GM08714 (cell line): ENCODE measurements around the gene ZNF337.
"Not testable (repeated sequence)": the region's sequence is repeated elsewhere in the genome, so short reads cannot be mapped to it uniquely, and the experiment has no call there.

Experiments
- H3K4me3 ChIP-seq: fragments of 200-500 bp; sonication (Bioruptor generic); 2 replicates; pipeline ENCODE4 v1.5.1; 2014; ENCODE audit warnings: mild to moderate bottlenecking, low read length, inconsistent platforms
- ZNF274 ChIP-seq: IDR thresholded peaks from 2 replicates; pipeline ENCODE4 v1.6.1; 2012; ENCODE audit warnings: mild to moderate bottlenecking, low read depth, low read length

ZNF337 gene

GRCh38 chr20:25676164-25676809, 20.4 kb downstream of the ZNF337 start:
- no peak for TF ChIP-seq ZNF274
- H3K4me3 ChIP-seq = no peak overlapping the region

GRCh38 chr20:25675161-25675560, 21.5 kb downstream of the ZNF337 start:
- no peak overlapping the region for H3K4me3 ChIP-seq
- no peak for TF ChIP-seq ZNF274

- no peak overlapping the region for H3K4me3 ChIP-seq
- TF ChIP-seq ZNF274 = no peak
Observed at GRCh38 chr20:25672659-25673235, 23.9 kb downstream of the ZNF337 start.

DNA sequence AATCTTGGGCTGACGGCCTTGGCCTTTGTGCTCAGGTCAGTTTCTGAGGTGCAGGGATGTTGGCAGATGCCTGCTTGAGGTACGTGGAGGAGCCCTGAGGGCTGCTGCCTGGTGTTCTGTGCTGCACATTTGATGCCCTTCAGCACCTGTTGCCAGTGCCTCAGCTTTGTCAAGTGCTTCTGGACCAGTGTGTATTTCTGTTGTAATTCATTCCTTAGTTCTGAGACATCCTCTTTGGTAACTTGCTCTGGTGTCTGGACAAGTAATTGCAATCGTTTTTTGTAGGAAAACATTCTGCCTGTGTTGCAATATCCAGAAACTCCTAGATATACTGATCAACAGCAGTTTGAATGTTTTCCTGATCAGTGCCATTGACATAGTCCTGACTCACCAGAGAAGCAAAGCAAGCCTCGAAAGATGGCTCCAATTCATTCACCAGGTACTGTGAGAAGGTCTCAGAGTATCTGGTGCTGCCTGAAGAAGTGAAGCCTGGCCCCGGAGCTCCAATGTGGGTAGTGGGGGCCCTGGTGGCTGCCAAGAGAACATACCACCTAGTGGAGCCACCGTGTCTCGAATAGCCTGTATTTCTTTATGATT, 26.7 kb downstream of the ZNF337 start:
- no peak for TF ChIP-seq ZNF274

GRCh38 chr20:25668446-25668845, 28.2 kb downstream of the ZNF337 start:
- no peak for TF ChIP-seq ZNF274

More for the DNA sequence above, 26.7 kb downstream of the ZNF337 start:
- no peak overlapping the region for H3K4me3 ChIP-seq

DNA sequence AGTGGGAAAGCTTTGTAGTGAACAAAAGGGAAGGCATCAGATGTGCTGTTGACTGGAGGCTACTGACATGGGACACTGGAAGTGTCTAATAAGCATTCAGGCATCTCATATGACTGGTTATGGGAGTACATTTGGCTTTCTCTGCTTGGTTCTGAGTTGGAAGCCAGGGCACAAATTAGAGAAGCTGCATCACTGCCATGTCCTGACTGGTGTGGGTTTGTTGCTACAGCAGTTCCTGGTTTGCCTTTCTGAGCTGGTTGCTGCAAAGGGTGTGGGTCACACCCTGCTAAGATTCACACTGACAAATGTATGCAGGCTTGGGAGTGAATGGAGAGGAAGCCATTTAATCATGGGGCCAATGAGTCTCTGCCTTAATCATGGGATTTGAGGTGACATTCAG, 36.7 kb downstream of the ZNF337 start:
- TF ChIP-seq ZNF274 = no peak

More at GRCh38 chr20:25668446-25668845, 28.2 kb downstream of the ZNF337 start:
- no peak overlapping the region for H3K4me3 ChIP-seq

DNA sequence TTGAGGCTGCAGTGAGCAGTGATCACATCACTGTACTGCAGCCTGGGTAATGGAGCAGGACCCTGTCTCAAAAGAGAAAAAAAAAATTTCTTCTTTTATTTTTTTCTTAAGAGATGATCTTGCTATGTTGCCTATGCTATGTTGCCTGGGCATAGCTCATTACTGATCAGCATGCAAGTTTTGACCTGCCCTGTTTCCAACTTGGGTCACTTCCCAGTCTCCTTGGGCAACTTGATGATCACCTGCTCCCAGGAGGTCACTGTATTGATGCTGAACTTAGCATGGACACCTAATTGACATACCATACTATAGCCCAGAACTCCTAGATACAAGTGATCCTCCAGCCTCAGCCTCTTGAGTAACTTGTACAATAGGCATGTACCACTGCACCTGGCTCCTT, 42.2 kb downstream of the ZNF337 start:
- H3K4me3 ChIP-seq = no peak overlapping the region
- no peak for TF ChIP-seq ZNF274

More for the DNA sequence above, 36.7 kb downstream of the ZNF337 start:
- no peak overlapping the region for H3K4me3 ChIP-seq

DNA sequence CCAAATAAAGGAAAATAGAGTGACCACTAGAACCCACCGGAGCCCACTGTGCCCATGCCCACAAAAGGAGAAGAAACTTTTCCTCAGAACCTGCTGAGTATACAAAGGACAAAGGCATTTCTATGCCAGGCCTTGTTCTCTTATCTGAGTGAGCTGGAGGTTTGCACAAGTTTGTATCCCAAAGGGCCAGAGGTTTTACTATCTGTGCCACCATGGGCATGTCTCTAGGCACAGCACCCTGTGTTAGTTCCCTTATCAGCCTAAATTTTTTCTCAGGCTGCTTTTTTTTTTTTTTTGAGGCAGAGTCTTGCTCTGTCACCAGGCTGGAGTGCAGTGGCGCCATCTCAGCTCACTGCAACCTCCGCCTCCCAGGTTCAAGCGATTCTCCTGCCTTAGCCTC, 43.8 kb downstream of the ZNF337 start:
- H3K4me3 ChIP-seq = not testable (repeated sequence)

DNA sequence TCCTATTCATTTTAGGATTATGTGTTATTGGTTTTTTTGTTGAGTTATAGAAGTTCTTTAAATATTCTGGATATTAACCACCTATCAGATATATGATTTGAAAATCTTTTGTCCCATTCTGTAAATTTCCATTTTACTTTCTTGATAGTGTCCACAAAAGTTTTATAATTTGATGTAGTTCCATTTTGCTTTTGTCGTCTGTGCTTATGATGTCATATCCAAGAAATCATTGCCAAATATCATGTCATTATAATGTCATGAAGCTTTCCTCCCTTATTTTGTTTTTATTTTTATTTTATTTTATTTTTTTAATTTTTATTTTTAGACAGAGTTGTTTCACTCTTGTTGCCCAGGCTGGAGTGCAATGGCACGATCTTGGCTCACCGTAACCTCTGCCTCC, 51.8 kb downstream of the ZNF337 start:
- H3K4me3 ChIP-seq = no peak overlapping the region
- TF ChIP-seq ZNF274 = no peak

DNA sequence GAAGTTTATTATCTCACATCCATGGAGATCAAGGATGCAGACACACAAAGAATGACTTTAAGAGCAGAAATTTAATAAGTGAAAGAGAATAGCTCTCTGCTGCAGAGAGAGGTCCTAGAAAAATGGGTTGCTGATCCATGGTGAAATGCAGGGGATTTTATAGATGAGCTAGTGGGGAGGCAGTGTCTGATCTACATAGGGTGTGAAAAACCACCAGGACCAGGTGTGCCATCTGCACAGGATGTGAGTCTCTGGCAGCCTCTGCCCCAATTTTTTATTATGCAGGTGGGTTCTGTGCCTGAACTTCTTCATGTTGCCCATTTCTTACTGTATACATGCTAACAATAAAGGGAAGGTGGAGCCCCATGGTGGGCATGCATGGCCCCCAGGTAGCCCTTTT, 52.9 kb downstream of the ZNF337 start:
- TF ChIP-seq ZNF274 = no peak
- no peak overlapping the region for H3K4me3 ChIP-seq

GRCh38 chr20:25637247-25637646, 59.4 kb downstream of the ZNF337 start:
- H3K4me3 ChIP-seq = no peak overlapping the region
- TF ChIP-seq ZNF274 = no peak

DNA sequence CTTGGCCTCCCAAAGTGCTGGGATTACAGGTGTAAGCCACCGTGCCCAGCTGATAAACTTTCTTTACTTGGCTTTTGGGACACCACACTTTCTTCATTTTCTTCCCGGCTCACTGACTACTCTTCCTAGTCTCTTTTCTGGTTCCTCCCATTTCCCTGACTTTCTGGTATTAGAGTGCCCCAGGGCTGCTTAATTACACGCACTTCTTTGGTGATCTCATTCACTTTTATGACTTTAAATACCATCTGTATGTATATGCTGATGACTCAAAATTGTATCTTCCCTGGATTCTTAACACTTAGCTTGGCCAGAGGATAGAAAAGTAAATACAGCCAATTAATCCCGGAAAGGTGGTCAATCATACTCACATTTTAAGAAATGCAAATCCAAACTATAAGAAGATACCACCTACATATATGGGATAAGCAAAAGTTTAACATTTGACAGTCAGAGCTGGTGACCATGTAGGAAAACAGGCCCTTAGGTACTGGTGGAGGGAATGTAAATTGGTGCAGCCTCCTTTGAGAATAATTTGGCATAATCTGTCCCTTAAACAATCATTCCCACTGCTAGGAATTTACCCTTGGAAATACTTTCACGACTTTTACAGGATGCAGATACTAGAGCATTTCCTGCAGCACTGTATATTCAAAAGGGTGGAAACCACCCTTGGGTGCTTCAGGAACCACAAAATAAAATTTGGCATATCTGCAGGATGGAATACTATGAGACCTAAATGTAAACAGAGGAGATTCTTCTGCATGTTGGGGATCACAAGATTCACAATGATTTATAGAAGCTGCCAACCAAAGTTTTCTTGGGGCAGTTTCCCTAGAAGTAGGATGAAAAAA, 63.5 kb downstream of the ZNF337 start:
- TF ChIP-seq ZNF274 = no peak
- no peak overlapping the region for H3K4me3 ChIP-seq

DNA sequence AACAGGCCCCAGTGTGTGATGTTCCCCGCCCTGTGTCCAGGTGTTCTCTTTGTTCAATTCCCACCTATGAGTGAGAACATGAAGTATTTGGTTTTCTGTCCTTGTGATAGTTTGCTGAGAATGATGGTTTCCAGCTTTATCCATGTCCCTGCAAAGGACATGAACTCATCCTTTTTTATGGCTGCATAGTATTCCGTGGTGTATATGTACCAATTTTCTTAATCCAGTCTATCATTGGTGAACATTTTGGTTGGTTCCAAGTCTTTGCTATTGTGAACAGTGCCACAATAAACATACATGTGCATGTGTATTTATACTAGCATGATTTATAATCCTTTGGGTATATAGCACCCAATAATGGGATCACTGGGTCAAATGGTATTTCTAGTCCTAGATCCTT, 66.0 kb downstream of the ZNF337 start:
- not testable (repeated sequence) for H3K4me3 ChIP-seq

DNA sequence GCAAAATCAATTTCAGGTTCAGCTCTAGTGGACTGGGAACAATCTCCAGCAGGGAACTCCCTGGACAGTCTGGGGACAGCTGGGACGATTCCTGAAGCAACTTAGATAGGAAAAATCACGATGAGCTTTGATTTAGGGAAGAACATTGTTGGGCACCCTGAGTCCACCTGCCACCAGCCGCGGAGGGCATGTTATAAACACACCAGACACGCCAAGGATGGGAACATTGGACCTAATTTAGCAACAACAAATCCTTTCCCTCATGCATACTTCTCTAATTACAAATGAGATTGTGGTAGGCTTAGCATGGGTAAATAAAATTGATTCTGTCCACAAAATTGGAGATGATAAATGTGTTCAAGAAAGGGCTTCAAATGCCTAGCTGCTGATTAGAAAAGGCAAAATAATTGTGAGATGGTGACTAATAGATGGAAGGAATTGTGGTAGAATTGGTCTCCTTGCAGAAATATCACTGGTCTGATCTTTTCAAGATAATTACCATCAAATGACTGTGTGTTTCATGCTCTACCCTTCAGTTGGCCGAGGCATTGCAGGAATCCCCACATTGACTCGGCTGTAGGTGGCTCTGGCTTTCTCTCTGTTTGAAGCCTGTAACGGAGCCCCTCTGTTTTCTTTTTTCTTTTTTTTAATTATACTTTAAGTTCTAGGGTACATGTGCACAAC, 66.7 kb downstream of the ZNF337 start:
- no peak overlapping the region for H3K4me3 ChIP-seq
- TF ChIP-seq ZNF274 = no peak
